Ishikawa (cell line): ENCODE data around the gene SLC24A2.

Experiments used
- CEBPB ChIP-seq: IDR thresholded peaks from 2 replicates; pipeline ENCODE4 v1.6.1; 2012
- CREB1 ChIP-seq: IDR thresholded peaks from 2 replicates; pipeline ENCODE4 v1.6.1; 2012; ENCODE audit warnings: low read depth
- EGR1 ChIP-seq: IDR thresholded peaks from 2 replicates; pipeline ENCODE4 v1.6.1; 2012
- EP300 ChIP-seq: IDR thresholded peaks from 2 replicates; pipeline ENCODE4 v1.6.1; 2012; ENCODE audit warnings: borderline replicate concordance
- FOXM1 ChIP-seq: IDR thresholded peaks from 2 replicates; pipeline ENCODE4 v1.6.1; 2012; ENCODE audit warnings: low read depth, borderline replicate concordance
- MAX ChIP-seq: IDR thresholded peaks from 2 replicates; pipeline ENCODE4 v1.6.1; 2012
- NFIC ChIP-seq: IDR thresholded peaks from 2 replicates; pipeline ENCODE4 v1.6.1; 2012
- RAD21 ChIP-seq: IDR thresholded peaks from 2 replicates; pipeline ENCODE4 v1.6.1; 2012; ENCODE audit warnings: low read depth
- TAF1 ChIP-seq: IDR thresholded peaks from 2 replicates; pipeline ENCODE4 v1.6.1; 2012; ENCODE audit warnings: low read depth, mild to moderate bottlenecking
- TCF12 ChIP-seq: IDR thresholded peaks from 2 replicates; pipeline ENCODE4 v1.6.1; 2012; ENCODE audit warnings: low read depth
- TEAD4 ChIP-seq: IDR thresholded peaks from 2 replicates; pipeline ENCODE4 v1.6.1; 2012
- YY1 ChIP-seq: IDR thresholded peaks from 2 replicates; pipeline ENCODE4 v1.6.1; 2012; ENCODE audit warnings: low read depth
- ZBTB7A ChIP-seq: IDR thresholded peaks from 2 replicates; pipeline ENCODE4 v1.6.1; 2012; ENCODE audit warnings: low read depth
- TF ChIP-seq, protein P1 (sequence below): IDR thresholded peaks from 2 replicates; pipeline ENCODE4 v1.6.1; 2012
- TF ChIP-seq, protein P2 (sequence below): IDR thresholded peaks from 2 replicates; pipeline ENCODE4 v1.6.1; 2012; ENCODE audit warnings: low read depth, mild to moderate bottlenecking

The SLC24A2 gene

DNA sequence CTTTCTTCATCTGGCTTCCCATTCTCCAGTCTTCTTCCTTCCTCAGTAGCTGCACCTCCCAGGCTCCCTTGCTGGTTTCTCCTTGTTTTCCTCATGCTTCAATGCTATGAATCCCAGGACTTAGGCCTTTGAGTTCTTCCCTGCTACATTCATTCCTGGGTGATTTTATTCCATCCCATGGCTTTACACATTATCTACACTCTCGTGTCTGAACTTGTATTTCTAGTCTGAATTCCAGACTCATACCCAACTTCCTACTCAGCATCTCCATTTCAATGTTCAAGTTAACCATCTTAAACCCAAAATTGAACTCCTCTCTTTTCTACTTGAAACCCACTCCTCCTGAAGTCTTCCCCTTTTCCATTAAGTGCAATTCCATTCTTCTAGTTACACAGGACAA, 20.0 kb downstream of the SLC24A2 start:
- TF ChIP-seq EP300 (no peak), TAF1 (no peak), EGR1 (no peak), YY1 (no peak), MAX (no peak), FOXM1 (no peak), TCF12 (no peak)
- TF ChIP-seq, protein P1, sequence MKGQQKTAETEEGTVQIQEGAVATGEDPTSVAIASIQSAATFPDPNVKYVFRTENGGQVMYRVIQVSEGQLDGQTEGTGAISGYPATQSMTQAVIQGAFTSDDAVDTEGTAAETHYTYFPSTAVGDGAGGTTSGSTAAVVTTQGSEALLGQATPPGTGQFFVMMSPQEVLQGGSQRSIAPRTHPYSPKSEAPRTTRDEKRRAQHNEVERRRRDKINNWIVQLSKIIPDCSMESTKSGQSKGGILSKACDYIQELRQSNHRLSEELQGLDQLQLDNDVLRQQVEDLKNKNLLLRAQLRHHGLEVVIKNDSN: no peak

DNA sequence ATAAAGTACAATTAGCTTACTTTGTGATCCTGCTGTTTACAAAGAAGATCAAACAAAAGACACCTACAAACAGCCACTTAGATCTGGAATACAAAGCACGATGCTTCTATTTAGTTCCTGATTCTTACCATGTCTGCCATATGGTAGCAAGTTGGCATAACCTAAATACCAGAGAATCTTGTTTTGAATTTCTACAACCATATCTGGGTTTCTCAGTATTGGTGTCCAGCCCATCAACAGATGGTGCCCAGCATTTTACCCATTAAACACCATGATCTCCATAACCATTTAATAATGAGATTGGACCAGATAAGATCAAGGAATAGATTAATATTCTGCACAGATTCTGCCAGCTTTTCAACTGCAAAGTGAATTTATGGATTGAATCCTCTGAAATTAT, 29.8 kb downstream of the SLC24A2 start:
- TF ChIP-seq MAX: no peak
- no peak for TF ChIP-seq RAD21
- no peak for TF ChIP-seq TEAD4
- TF ChIP-seq, protein P2, sequence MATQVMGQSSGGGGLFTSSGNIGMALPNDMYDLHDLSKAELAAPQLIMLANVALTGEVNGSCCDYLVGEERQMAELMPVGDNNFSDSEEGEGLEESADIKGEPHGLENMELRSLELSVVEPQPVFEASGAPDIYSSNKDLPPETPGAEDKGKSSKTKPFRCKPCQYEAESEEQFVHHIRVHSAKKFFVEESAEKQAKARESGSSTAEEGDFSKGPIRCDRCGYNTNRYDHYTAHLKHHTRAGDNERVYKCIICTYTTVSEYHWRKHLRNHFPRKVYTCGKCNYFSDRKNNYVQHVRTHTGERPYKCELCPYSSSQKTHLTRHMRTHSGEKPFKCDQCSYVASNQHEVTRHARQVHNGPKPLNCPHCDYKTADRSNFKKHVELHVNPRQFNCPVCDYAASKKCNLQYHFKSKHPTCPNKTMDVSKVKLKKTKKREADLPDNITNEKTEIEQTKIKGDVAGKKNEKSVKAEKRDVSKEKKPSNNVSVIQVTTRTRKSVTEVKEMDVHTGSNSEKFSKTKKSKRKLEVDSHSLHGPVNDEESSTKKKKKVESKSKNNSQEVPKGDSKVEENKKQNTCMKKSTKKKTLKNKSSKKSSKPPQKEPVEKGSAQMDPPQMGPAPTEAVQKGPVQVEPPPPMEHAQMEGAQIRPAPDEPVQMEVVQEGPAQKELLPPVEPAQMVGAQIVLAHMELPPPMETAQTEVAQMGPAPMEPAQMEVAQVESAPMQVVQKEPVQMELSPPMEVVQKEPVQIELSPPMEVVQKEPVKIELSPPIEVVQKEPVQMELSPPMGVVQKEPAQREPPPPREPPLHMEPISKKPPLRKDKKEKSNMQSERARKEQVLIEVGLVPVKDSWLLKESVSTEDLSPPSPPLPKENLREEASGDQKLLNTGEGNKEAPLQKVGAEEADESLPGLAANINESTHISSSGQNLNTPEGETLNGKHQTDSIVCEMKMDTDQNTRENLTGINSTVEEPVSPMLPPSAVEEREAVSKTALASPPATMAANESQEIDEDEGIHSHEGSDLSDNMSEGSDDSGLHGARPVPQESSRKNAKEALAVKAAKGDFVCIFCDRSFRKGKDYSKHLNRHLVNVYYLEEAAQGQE: no peak
- TF ChIP-seq ZBTB7A: no peak
- no peak for TF ChIP-seq CREB1
- TF ChIP-seq, protein P1: no peak
- no peak for TF ChIP-seq EGR1
- TF ChIP-seq EP300: no peak
- TF ChIP-seq NFIC: no peak
- TF ChIP-seq TAF1: no peak
- no peak for TF ChIP-seq YY1
- TF ChIP-seq FOXM1: no peak
- no peak for TF ChIP-seq TCF12
- no peak for TF ChIP-seq CEBPB

DNA sequence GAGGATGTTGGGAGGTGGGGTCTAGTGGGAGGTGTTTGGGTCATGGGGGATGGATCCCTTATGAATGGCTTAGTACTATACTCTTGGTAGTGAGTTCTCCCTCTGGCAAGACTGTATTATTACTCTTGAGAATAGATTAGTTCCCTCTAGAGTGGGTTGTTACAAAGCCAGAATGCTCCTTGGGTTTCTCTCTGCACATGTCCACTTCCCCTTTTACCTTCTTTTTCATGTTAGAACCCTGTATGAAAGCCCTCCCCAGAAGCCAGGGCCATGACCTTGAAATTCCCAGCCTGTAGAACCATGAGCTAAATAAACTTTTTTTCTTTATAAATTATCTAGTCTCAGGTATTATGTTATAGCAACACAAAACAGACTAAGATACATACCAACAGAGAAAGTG, 31.1 kb downstream of the SLC24A2 start:
- TF ChIP-seq TCF12 (no peak), EGR1 (no peak)

- TF ChIP-seq EP300 (no peak), NFIC (no peak), MAX (no peak), EGR1 (no peak), ZBTB7A (no peak), TCF12 (no peak), TEAD4 (no peak), CREB1 (no peak), CEBPB (no peak), TAF1 (no peak)
- TF ChIP-seq, protein P2: no peak
Observed at GRCh38 chr9:19754921-19755320, 33.9 kb downstream of the SLC24A2 start.

- no peak for TF ChIP-seq ZBTB7A
- no peak for TF ChIP-seq TAF1
- no peak for TF ChIP-seq CREB1
- no peak for TF ChIP-seq MAX
- TF ChIP-seq EGR1: no peak
- TF ChIP-seq, protein P2: no peak
- TF ChIP-seq FOXM1: no peak
Observed at GRCh38 chr9:19748278-19749126, 40.3 kb downstream of the SLC24A2 start.
